ENCODE measurements around the gene TRIM56.
"Not testable (repeated sequence)": the region's sequence is repeated elsewhere in the genome, so short reads cannot be mapped to it uniquely, and the experiment has no call there.

Gene TRIM56, protein sequence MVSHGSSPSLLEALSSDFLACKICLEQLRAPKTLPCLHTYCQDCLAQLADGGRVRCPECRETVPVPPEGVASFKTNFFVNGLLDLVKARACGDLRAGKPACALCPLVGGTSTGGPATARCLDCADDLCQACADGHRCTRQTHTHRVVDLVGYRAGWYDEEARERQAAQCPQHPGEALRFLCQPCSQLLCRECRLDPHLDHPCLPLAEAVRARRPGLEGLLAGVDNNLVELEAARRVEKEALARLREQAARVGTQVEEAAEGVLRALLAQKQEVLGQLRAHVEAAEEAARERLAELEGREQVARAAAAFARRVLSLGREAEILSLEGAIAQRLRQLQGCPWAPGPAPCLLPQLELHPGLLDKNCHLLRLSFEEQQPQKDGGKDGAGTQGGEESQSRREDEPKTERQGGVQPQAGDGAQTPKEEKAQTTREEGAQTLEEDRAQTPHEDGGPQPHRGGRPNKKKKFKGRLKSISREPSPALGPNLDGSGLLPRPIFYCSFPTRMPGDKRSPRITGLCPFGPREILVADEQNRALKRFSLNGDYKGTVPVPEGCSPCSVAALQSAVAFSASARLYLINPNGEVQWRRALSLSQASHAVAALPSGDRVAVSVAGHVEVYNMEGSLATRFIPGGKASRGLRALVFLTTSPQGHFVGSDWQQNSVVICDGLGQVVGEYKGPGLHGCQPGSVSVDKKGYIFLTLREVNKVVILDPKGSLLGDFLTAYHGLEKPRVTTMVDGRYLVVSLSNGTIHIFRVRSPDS

GRCh38 chr7:101085162-101085964 lies at the start of gene TRIM56:
Gene TRIM56 (plus strand): TSS chr7:101085481. CDS start chr7:101087313, 1,832 bp downstream.
- FAIRE-seq, result no peak

- FAIRE-seq, result no peak
These were observed 49.3 kb upstream of the TRIM56 start for GRCh38 chr7:101035941-101036340.

- FAIRE-seq, result not testable (repeated sequence)
These were observed 44.0 kb upstream of the TRIM56 start for GRCh38 chr7:101041283-101041682.

GRCh38 chr7:101058355-101058754 lies 26.9 kb upstream of the TRIM56 start:
- no peak for FAIRE-seq

GRCh38 chr7:101059620-101059942 lies 25.7 kb upstream of the TRIM56 start:
- FAIRE-seq, result no peak

GRCh38 chr7:101060992-101061391 lies 24.3 kb upstream of the TRIM56 start:
- no peak for FAIRE-seq

DNA sequence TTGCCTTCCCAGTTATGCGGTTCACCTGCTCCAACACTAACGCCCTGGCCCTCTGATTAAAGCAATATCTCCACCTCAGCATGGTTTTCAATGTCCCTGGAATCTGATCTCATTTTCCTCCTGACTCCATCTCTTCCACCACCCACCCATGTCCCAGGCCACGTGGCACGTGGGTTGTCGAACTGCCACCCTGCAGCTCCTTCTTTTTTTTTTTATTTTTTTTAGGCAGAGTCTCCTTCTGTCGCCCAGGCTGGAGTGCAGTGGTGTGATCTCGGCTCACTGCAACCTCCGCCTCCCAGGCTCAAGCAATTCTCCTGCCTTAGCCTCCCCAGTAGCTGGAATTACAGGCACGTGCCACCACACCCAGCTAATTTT lies 21.1 kb upstream of the TRIM56 start:
- FAIRE-seq, result not testable (repeated sequence)

DNA sequence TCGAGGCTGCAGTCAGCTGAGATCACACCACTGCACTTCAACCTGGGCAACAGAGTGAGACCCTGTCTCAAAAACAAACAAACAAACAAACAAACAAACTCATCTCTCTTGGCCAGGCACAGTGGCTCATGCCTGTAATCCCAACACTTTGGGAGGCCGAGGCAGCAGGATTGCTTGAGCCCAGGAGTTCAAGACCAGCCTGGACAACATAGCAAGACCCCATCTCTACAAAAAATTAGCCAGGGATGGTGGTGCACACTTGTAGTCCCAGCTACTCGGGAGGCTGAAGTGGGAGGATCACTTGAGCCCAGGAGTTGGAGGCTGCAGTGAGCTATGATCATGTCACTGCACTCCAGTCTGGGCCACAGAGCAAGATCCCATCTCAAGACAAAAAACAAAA lies 20.1 kb upstream of the TRIM56 start:
- FAIRE-seq, result not testable (repeated sequence)

DNA sequence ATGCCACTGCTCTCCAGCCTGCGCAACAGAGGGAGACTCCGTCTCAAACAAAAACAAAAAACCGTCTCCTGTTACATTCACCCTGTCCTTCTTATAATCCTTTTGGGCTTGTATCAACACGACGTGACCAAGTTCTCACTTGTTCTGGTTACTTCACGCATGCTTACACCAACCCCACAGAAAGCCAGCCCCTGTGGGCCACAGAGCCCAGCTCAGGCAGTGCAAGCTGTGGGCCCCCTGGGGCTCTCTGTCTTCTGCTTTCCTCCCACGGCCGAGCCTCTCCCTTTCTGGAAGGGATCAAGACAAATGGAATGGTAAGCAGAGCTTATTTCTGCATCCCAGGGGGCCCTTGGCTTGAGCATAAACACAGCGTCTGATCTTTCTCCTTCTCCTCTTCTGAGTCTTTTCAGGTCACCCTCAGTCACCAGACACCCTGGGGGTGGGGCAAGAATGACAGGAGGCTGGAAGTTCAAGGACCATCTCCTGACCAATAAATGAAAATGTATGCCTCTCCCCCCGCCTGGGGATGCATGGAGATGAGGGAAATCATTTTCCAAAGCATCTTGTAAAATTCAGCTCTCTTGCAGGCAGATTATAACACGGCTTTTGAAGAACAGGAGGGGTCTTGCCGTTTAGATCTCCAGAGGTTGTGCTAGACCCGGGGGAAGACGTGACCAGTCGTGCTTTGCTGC lies 19.0 kb upstream of the TRIM56 start:
- no peak for FAIRE-seq

GRCh38 chr7:101066833-101067177 lies 18.5 kb upstream of the TRIM56 start:
- FAIRE-seq, result no peak

DNA sequence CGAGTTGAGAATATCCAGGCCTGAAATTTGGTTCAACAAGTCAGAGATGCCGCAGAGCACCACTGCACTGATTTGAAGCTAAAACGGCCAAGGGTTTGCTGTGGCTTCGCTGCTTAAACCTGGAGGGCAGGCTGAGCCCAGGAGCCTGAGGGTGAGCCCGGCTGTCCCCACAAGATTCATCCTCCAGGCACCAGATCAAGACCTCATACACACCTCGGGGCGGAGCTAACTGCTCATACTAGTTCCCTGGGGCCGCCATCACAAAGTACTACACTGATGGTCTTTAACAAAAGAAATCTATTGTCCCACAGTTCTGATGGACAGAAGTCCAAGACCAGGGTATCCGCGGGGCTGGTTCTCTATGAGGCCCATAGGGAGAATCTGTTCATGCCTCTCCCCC lies 16.9 kb upstream of the TRIM56 start:
- FAIRE-seq, result no peak

DNA sequence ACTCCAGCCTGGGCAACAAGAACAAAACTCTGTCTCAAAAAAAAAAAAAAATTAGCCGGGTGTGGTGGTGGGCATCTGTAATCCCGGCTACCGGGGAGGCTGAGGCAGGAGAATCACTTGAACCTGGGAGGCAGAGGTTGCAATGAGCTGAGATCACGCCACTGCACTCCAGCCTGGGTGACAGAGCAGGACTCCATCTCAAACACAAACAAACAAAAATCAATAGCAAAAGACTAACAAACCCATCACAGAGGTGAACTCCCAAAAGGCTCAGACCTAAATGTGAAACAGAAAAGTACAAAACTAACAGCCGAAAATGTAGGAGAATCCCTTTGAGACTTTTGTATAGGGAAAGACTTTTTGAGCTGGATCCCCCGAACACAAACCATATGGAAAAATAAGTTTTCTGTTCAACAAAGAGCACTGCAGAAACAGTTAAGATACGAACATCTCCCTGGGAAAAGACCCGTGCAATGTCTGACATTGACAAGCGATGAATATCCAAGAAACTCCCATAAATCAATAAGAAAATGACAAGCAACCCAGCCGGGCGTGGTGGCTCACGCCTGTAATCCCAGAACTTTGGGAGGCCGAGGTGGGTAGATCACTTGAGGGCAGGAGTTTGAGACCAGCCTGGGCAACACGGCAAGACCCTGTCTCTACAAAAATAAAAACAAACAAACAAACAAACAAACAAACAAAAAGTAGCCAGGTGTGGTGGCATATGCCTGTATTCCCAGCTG lies 13.7 kb upstream of the TRIM56 start:
- not testable (repeated sequence) for FAIRE-seq

DNA sequence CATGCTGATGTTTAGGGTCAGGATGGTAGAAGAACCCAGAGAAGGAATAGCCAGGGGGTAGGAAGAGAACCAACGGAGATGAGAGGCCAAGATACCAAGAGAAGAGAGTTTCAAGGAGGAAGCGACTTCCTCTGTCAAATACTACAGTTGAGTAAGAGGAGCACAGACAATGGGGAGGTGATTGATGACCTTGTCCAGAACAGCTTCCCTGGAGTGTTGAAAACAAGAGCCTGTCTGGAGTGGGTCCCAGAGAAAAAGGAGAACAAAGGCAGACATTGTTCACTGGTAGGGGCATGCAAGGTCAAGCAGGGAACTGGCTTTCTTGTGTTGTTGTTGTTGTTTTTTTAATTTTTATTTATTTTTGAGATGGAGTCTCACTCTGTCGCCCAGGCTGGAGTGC lies 9.6 kb upstream of the TRIM56 start:
- FAIRE-seq, result no peak

- not testable (repeated sequence) for FAIRE-seq
These were observed 9.1 kb upstream of the TRIM56 start for GRCh38 chr7:101076183-101076582.

GRCh38 chr7:101077303-101078086 lies 7.8 kb upstream of the TRIM56 start:
- FAIRE-seq, result no peak

GRCh38 chr7:101081432-101081831 lies 3.8 kb upstream of the TRIM56 start:
- FAIRE-seq, result no peak

DNA sequence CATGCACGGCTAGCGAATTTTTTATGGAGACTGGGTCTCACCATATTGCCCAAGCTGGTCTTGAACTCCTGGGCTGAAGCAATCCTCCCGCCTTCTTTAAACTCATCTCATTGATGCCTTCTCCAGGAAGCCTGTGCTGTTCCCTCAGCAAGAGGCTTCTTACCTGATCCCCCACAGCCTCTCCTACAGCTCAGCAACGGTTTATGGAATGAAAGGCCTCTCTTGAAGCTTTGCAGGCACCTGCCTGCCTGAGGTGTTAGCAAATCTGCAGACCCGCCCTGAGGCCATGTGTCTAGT lies 468 bp upstream of the TRIM56 start:
- FAIRE-seq, result no peak

GRCh38 chr7:101087334-101088068 lies 2.2 kb downstream of the TRIM56 start:
- no peak for FAIRE-seq

GRCh38 chr7:101088069-101088425 lies 2.8 kb downstream of the TRIM56 start:
- no peak for FAIRE-seq

DNA sequence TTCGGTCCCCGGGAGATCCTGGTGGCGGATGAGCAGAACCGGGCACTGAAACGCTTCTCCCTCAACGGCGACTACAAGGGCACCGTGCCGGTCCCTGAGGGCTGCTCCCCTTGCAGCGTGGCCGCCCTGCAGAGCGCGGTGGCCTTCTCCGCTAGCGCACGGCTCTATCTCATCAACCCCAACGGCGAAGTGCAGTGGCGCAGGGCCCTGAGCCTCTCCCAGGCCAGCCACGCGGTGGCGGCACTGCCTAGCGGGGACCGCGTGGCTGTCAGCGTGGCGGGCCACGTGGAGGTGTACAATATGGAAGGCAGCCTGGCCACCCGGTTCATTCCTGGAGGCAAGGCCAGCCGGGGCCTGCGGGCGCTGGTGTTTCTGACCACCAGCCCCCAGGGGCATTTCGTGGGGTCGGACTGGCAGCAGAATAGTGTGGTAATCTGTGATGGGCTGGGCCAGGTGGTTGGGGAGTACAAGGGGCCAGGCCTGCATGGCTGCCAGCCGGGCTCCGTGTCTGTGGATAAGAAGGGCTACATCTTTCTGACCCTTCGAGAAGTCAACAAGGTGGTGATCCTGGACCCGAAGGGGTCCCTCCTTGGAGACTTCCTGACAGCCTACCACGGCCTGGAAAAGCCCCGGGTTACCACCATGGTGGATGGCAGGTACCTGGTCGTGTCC lies 3.7 kb downstream of the TRIM56 start:
- no peak for FAIRE-seq
